Activated CD8-positive, alpha-beta memory T cell treated with anti-CD3 and anti-CD28 coated beads, Interleukin-2, amount 10 ng/mL, durations not matched to agents 7 days and 5 days (primary cell): Measurements from ENCODE around the gene SEPHS2. TPM values are rescaled to one million over a fixed set of nuclear protein-coding genes. Genes with fewer than 3 reads are reported as not detected.
"Not testable (repeated sequence)": the region's sequence is repeated elsewhere in the genome, so short reads cannot be mapped to it uniquely, and the experiment has no call there.

Source experiments
- ATAC-seq: fragments of 150-1000 bp; cut with Tn5 transposase; one replicate; pipeline ENCODE4 v1.10.0; 2021; ENCODE audit warnings: moderate library complexity
- CTCF ChIA-PET: fragments of 350-600 bp; sonication (Branson Sonifier 250); formaldehyde crosslinking; loops from one replicate; lab custom pipeline; 2021; ENCODE audit warnings: antibody characterized with exemption; lab: Charles Lee
- DNase-seq: peaks from one replicate; pipeline ENCODE4 v3.0.0-alpha.2; 2020
- H3K27ac Mint-ChIP-seq: one replicate; pipeline ENCODE4 v1.8.0; 2021; ENCODE audit warnings: mild to moderate bottlenecking, mixed read lengths
- H3K27me3 Mint-ChIP-seq: one replicate; pipeline ENCODE4 v1.8.0; 2021; ENCODE audit warnings: mixed read lengths
- H3K36me3 Mint-ChIP-seq: one replicate; pipeline ENCODE4 v1.8.0; 2021; ENCODE audit warnings: mild to moderate bottlenecking, mixed read lengths
- H3K4me1 Mint-ChIP-seq: one replicate; pipeline ENCODE4 v1.8.0; 2021; ENCODE audit warnings: mixed read lengths
- H3K4me3 Mint-ChIP-seq: one replicate; pipeline ENCODE4 v1.8.0; 2021; ENCODE audit warnings: mild to moderate bottlenecking, moderate library complexity, mixed read lengths
- H3K9me3 Mint-ChIP-seq: one replicate; pipeline ENCODE4 v1.8.0; 2022; ENCODE audit warnings: low read depth, mixed read lengths
- total RNA-seq, 2 experiments: library from RNA; stranded (reverse); gene quantifications; one replicate each; pipeline ENCODE4 v1.2.3, GENCODE V29; 2021

Gene SEPHS2
- total RNA-seq, 2 experiments from 2014 or later, result 63.3 to 92.9 TPM

GRCh38 chr16:30478766-30479478 is 33.2 kb upstream of the SEPHS2 start:
- Mint-ChIP-seq H3K9me3 (no peaks in the 10 kb centered on the region), H3K36me3 (peaks cover 88% of the 10 kb centered on the region), H3K4me3 (no peak overlapping the region), H3K4me1 (peaks cover 81% of the 10 kb centered on the region), H3K27ac (peak overlapping the region; percentile 68), H3K27me3 (no peaks in the 10 kb centered on the region)
- CTCF ChIA-PET, result interaction anchor here (0.8 to 2.6 kb wide), 4 partner anchors 13 to 49 kb away, joined by 3 to 13 read pairs (median 9); partner anchors contain the start of gene DCTPP1
- no peak for DNase-seq
- no peak for ATAC-seq

- not testable (repeated sequence) for H3K4me3 Mint-ChIP-seq, H3K9me3 Mint-ChIP-seq, ATAC-seq, DNase-seq, H3K27me3 Mint-ChIP-seq
- Mint-ChIP-seq H3K36me3 (peaks cover 89% of the 10 kb centered on the region), H3K4me1 (peaks cover 71% of the 10 kb centered on the region), H3K27ac (peak overlapping the region; percentile 50)
- CTCF ChIA-PET, result interaction anchor here (0.6 to 9.7 kb wide), 5 partner anchors 14 to 143 kb away, joined by 3 to 122 read pairs (median 5); partner anchors contain the start of genes DCTPP1 and SEPHS2
Observed at GRCh38 chr16:30477773-30478172, 32.1 kb upstream of the SEPHS2 start.

- Mint-ChIP-seq H3K27me3 (no peaks in the 10 kb centered on the region), H3K9me3 (no peaks in the 10 kb centered on the region), H3K4me1 (peaks cover 71% of the 10 kb centered on the region), H3K36me3 (peaks cover 85% of the 10 kb centered on the region), H3K4me3 (no peak overlapping the region), H3K27ac (peak overlapping the region; percentile 50)
- ATAC-seq (no peak), DNase-seq (no peak)
- CTCF ChIA-PET, result interaction anchor here (0.9 to 9.7 kb wide), 6 partner anchors 14 to 138 kb away, joined by 4 to 122 read pairs (median 5); partner anchors contain the start of genes DCTPP1 and SEPHS2
Observed at GRCh38 chr16:30476991-30477390, 31.3 kb upstream of the SEPHS2 start.

- H3K4me1 Mint-ChIP-seq, result peaks cover 69% of the 10 kb centered on the region
- no peak for ATAC-seq
- CTCF ChIA-PET, result interaction anchor here (1.0 to 9.7 kb wide), 7 partner anchors 16 to 57 kb away, joined by 3 to 122 read pairs (median 14); partner anchors contain the start of genes DCTPP1 and SEPHS2
Observed at GRCh38 chr16:30474684-30475083, 29.0 kb upstream of the SEPHS2 start.

GRCh38 chr16:30474074-30474452 is 28.4 kb upstream of the SEPHS2 start:
- CTCF ChIA-PET, result interaction anchor here (1.0 to 9.7 kb wide), 8 partner anchors 16 to 61 kb away, joined by 3 to 122 read pairs (median 5); partner anchors contain the start of genes DCTPP1 and SEPHS2
- H3K4me3 Mint-ChIP-seq, result peak overlapping the region; percentile 100
- no peak for ATAC-seq
- peaks cover 64% of the 10 kb centered on the region for H3K36me3 Mint-ChIP-seq
- peak; percentile 49 for DNase-seq
- H3K27me3 Mint-ChIP-seq, result no peaks in the 10 kb centered on the region
- H3K9me3 Mint-ChIP-seq, result no peaks in the 10 kb centered on the region
- H3K27ac Mint-ChIP-seq, result peak overlapping the region; percentile 96
- peaks cover 71% of the 10 kb centered on the region for H3K4me1 Mint-ChIP-seq

More at GRCh38 chr16:30474684-30475083, 29.0 kb upstream of the SEPHS2 start:
- Mint-ChIP-seq H3K27me3 (no peaks in the 10 kb centered on the region), H3K9me3 (no peaks in the 10 kb centered on the region), H3K27ac (peak overlapping the region; percentile 84), H3K36me3 (peaks cover 67% of the 10 kb centered on the region), H3K4me3 (peak overlapping the region; percentile 100)
- DNase-seq, result no peak

GRCh38 chr16:30473231-30474073 is 27.8 kb upstream of the SEPHS2 start:
- Mint-ChIP-seq H3K4me1 (peaks cover 67% of the 10 kb centered on the region), H3K27me3 (no peaks in the 10 kb centered on the region), H3K9me3 (no peaks in the 10 kb centered on the region), H3K4me3 (peak overlapping the region; percentile 100), H3K27ac (peak overlapping the region; percentile 96), H3K36me3 (peaks cover 58% of the 10 kb centered on the region)
- DNase-seq (peak; percentile 76), ATAC-seq (no peak)
- CTCF ChIA-PET, result interaction anchor here (1.0 to 9.7 kb wide), 10 partner anchors 8 to 62 kb away, joined by 3 to 122 read pairs (median 4); partner anchors contain the start of genes DCTPP1 and SEPHS2

GRCh38 chr16:30472328-30472942 is 26.8 kb upstream of the SEPHS2 start, which contains the start of gene ITGAL:
Gene ITGAL, plus strand, starts transcription at chr16:30472742. Its CDS starts 96 bp downstream, at chr16:30472838.
- peaks cover 54% of the 10 kb centered on the region for H3K36me3 Mint-ChIP-seq
- CTCF ChIA-PET, result interaction anchor here (0.9 to 9.7 kb wide), 8 partner anchors 9 to 63 kb away, joined by 3 to 122 read pairs (median 6); partner anchors contain the start of genes DCTPP1, SEPHS2 and ZNF747
- H3K4me1 Mint-ChIP-seq, result peaks cover 64% of the 10 kb centered on the region
- peak within 1 kb of the TSS; percentile 96 for H3K27ac Mint-ChIP-seq
- H3K27me3 Mint-ChIP-seq, result no peaks in the 10 kb centered on the region
- ATAC-seq, result peak; percentile 77
- H3K4me3 Mint-ChIP-seq, result peak within 1 kb of the TSS; percentile 100
- no peaks in the 10 kb centered on the region for H3K9me3 Mint-ChIP-seq
- DNase-seq, result peak; percentile 95

GRCh38 chr16:30470632-30470995 is 24.9 kb upstream of the SEPHS2 start:
- H3K4me3 Mint-ChIP-seq, result peak overlapping the region; percentile 47
- peaks cover 57% of the 10 kb centered on the region for H3K4me1 Mint-ChIP-seq
- CTCF ChIA-PET, result interaction anchor here (0.9 to 9.7 kb wide), 6 partner anchors 8 to 128 kb away, joined by 3 to 122 read pairs (median 6); partner anchors contain the start of gene SEPHS2
- no peaks in the 10 kb centered on the region for H3K27me3 Mint-ChIP-seq
- DNase-seq, result no peak
- H3K36me3 Mint-ChIP-seq, result peaks cover 39% of the 10 kb centered on the region
- no peaks in the 10 kb centered on the region for H3K9me3 Mint-ChIP-seq
- H3K27ac Mint-ChIP-seq, result peak overlapping the region; percentile 96
- ATAC-seq, result no peak

- CTCF ChIA-PET, result interaction anchor here (0.9 to 9.7 kb wide), 7 partner anchors 8 to 128 kb away, joined by 3 to 122 read pairs (median 6); partner anchors contain the start of genes DCTPP1 and SEPHS2
- Mint-ChIP-seq H3K4me3 (peak overlapping the region; percentile 9), H3K4me1 (peaks cover 53% of the 10 kb centered on the region)
Observed at GRCh38 chr16:30470170-30470512, 24.5 kb upstream of the SEPHS2 start.

GRCh38 chr16:30464078-30464477 is 18.4 kb upstream of the SEPHS2 start:
- DNase-seq, result no peak
- CTCF ChIA-PET, result interaction anchor here (1.3 kb wide), 1 partner anchor 15 kb away, joined by 7 read pairs; no protein-coding TSS in a partner anchor
- H3K27me3 Mint-ChIP-seq, result no peaks in the 10 kb centered on the region
- no peaks in the 10 kb centered on the region for H3K9me3 Mint-ChIP-seq
- no peak for ATAC-seq
- H3K4me3 Mint-ChIP-seq, result no peak overlapping the region
- peaks cover 4% of the 10 kb centered on the region for H3K36me3 Mint-ChIP-seq
- H3K27ac Mint-ChIP-seq, result no peak overlapping the region
- peaks cover 41% of the 10 kb centered on the region for H3K4me1 Mint-ChIP-seq

More at GRCh38 chr16:30470170-30470512, 24.5 kb upstream of the SEPHS2 start:
- Mint-ChIP-seq H3K27me3 (no peaks in the 10 kb centered on the region), H3K27ac (peak overlapping the region; percentile 96), H3K9me3 (no peaks in the 10 kb centered on the region), H3K36me3 (peaks cover 34% of the 10 kb centered on the region)
- ATAC-seq, result peak; percentile 7
- no peak for DNase-seq

GRCh38 chr16:30461426-30461825 is 15.8 kb upstream of the SEPHS2 start:
- not testable (repeated sequence) for ATAC-seq, H3K36me3 Mint-ChIP-seq, H3K27ac Mint-ChIP-seq, H3K9me3 Mint-ChIP-seq, H3K4me3 Mint-ChIP-seq, DNase-seq, H3K27me3 Mint-ChIP-seq
- peaks cover 58% of the 10 kb centered on the region for H3K4me1 Mint-ChIP-seq
- CTCF ChIA-PET, result interaction anchor here (0.7 to 7.4 kb wide), 6 partner anchors 8 to 318 kb away, joined by 3 to 71 read pairs (median 7); partner anchors contain the start of gene ITGAL

GRCh38 chr16:30459456-30459855 is 13.8 kb upstream of the SEPHS2 start:
- Mint-ChIP-seq H3K4me3 (peak overlapping the region; percentile 53), H3K9me3 (no peaks in the 10 kb centered on the region), H3K27ac (peak overlapping the region; percentile 96), H3K36me3 (peaks cover 3% of the 10 kb centered on the region), H3K4me1 (peaks cover 60% of the 10 kb centered on the region), H3K27me3 (peaks cover 2% of the 10 kb centered on the region)
- CTCF ChIA-PET, result interaction anchor here (0.8 to 7.4 kb wide), 10 partner anchors 10 to 76 kb away, joined by 3 to 71 read pairs (median 16); partner anchors contain the start of genes DCTPP1, ITGAL, SEPHS2 and ZNF747
- no peak for DNase-seq
- ATAC-seq, result no peak
